Mesothelial cell of epicardium (in vitro differentiated cells): ENCODE measurements around the gene TFF1. TPM values are rescaled to one million over a fixed set of nuclear protein-coding genes. Genes with fewer than 3 reads are reported as not detected.

Experiments used
- DNase-seq, 2 experiments: peaks; one replicate each; pipeline ENCODE4 v3.0.0; 2021; ENCODE audit warnings: low spot score in 2 of 2; ENCODE audit not compliant: unreplicated experiment in 2 of 2
- H3K27ac Mint-ChIP-seq: 2 replicates; pipeline ENCODE4 v1.8.0; 2021; ENCODE audit warnings: mixed read lengths
- H3K27me3 Mint-ChIP-seq: 2 replicates; pipeline ENCODE4 v1.8.0; 2021; ENCODE audit warnings: low read depth, mixed read lengths
- H3K36me3 Mint-ChIP-seq: 2 replicates; pipeline ENCODE4 v1.8.0; 2021; ENCODE audit warnings: mixed read lengths
- H3K4me1 Mint-ChIP-seq: 2 replicates; pipeline ENCODE4 v1.8.0; 2021; ENCODE audit warnings: mixed read lengths
- H3K4me3 Mint-ChIP-seq: 2 replicates; pipeline ENCODE4 v1.8.0; 2021; ENCODE audit warnings: mild to moderate bottlenecking, moderate library complexity, mixed read lengths
- H3K9me3 Mint-ChIP-seq: 2 replicates; pipeline ENCODE4 v1.8.0; 2021; ENCODE audit warnings: mixed read lengths
- CTCF ChIP-seq: fragments of 200-600 bp; sonication (generic); IDR thresholded peaks from one replicate; pipeline ENCODE4 v1.5.0; 2021; ENCODE audit warnings: antibody characterized with exemption; ENCODE audit not compliant: unreplicated experiment
- total RNA-seq: library from RNA; stranded (reverse); gene quantifications from 3 replicates; pipeline ENCODE4 v1.2.1, GENCODE V29; 2021

Gene TFF1
- total RNA-seq, 1 donor from 2014 or later: not detected

- no peaks in the 10 kb centered on the region for H3K36me3 Mint-ChIP-seq
- no peak for TF ChIP-seq CTCF
- no peak overlapping the region for H3K4me3 Mint-ChIP-seq
- no peaks in the 10 kb centered on the region for H3K9me3 Mint-ChIP-seq
- no peaks in the 10 kb centered on the region for H3K4me1 Mint-ChIP-seq
- H3K27ac Mint-ChIP-seq: no peak overlapping the region
- peak in 1 of 2 experiments; percentile 9 for DNase-seq
- peaks cover 7% of the 10 kb centered on the region for H3K27me3 Mint-ChIP-seq
Observed at GRCh38 chr21:42343963-42344510, 22.3 kb downstream of the TFF1 start.

GRCh38 chr21:42343556-42343955 lies 22.8 kb downstream of the TFF1 start:
- DNase-seq: no peak

GRCh38 chr21:42343101-42343500 lies 23.2 kb downstream of the TFF1 start:
- no peaks in the 10 kb centered on the region for H3K4me1 Mint-ChIP-seq
- H3K9me3 Mint-ChIP-seq: no peaks in the 10 kb centered on the region
- DNase-seq: no peak
- no peaks in the 10 kb centered on the region for H3K36me3 Mint-ChIP-seq
- no peak for TF ChIP-seq CTCF
- no peak overlapping the region for H3K4me3 Mint-ChIP-seq
- no peak overlapping the region for H3K27ac Mint-ChIP-seq
- peaks cover 6% of the 10 kb centered on the region for H3K27me3 Mint-ChIP-seq

More at GRCh38 chr21:42343556-42343955, 22.8 kb downstream of the TFF1 start:
- TF ChIP-seq CTCF: no peak
- no peak overlapping the region for H3K4me3 Mint-ChIP-seq
- no peak overlapping the region for H3K27ac Mint-ChIP-seq
- H3K27me3 Mint-ChIP-seq: peaks cover 7% of the 10 kb centered on the region
- H3K4me1 Mint-ChIP-seq: no peaks in the 10 kb centered on the region
- H3K36me3 Mint-ChIP-seq: no peaks in the 10 kb centered on the region
- H3K9me3 Mint-ChIP-seq: no peaks in the 10 kb centered on the region

- DNase-seq: no peak
- Mint-ChIP-seq H3K4me3 (no peak overlapping the region), H3K9me3 (no peaks in the 10 kb centered on the region), H3K27me3 (peaks cover 7% of the 10 kb centered on the region), H3K27ac (no peak overlapping the region), H3K36me3 (no peaks in the 10 kb centered on the region), H3K4me1 (no peaks in the 10 kb centered on the region)
- no peak for TF ChIP-seq CTCF
Observed at GRCh38 chr21:42341776-42342542, 24.4 kb downstream of the TFF1 start.

GRCh38 chr21:42340187-42341050 lies 25.9 kb downstream of the TFF1 start:
- H3K36me3 Mint-ChIP-seq: no peaks in the 10 kb centered on the region
- H3K4me3 Mint-ChIP-seq: no peak overlapping the region
- TF ChIP-seq CTCF: no peak
- no peaks in the 10 kb centered on the region for H3K9me3 Mint-ChIP-seq
- H3K27ac Mint-ChIP-seq: no peak overlapping the region
- peaks cover 7% of the 10 kb centered on the region for H3K4me1 Mint-ChIP-seq
- H3K27me3 Mint-ChIP-seq: peaks cover 4% of the 10 kb centered on the region
- no peak for DNase-seq
